Liver (tissue), 9 donors: ENCODE measurements around the gene HBG2. TPM values are rescaled to one million over a fixed set of nuclear protein-coding genes. Genes with fewer than 3 reads are reported as not detected.

Experiments
- DNase-seq: peaks from one replicate; pipeline ENCODE4 v3.0.0-alpha.2; 2017; ENCODE audit warnings: low spot score
- H3K27ac ChIP-seq, 2 donors: one replicate each; pipeline ENCODE4 v1.7.0; 2013; ENCODE audit warnings: inconsistent platforms in 2 of 2, low read length in 2 of 2, control low read depth in 1 of 2, low read depth in 1 of 2, mild to moderate bottlenecking in 1 of 2
- H3K27me3 ChIP-seq, 4 donors: one replicate each; pipeline versions ENCODE4 v1.6.1 to v1.7.0; 2013; ENCODE audit warnings: low read length in 3 of 4, inconsistent platforms in 1 of 4, mild to moderate bottlenecking in 1 of 4, moderate library complexity in 1 of 4; ENCODE audit not compliant: control insufficient read depth in 4 of 4, insufficient read depth in 4 of 4
- H3K36me3 ChIP-seq, 4 donors: one replicate each; pipeline versions ENCODE4 v1.6.1 to v1.7.0; 2013; ENCODE audit warnings: low read length in 3 of 4, mild to moderate bottlenecking in 3 of 4, low read depth in 1 of 4, moderate library complexity in 1 of 4; ENCODE audit not compliant: control insufficient read depth in 4 of 4, insufficient read depth in 3 of 4
- H3K4me1 ChIP-seq, 4 donors: one replicate each; pipeline versions ENCODE4 v1.6.1 to v1.7.0; 2013; ENCODE audit warnings: low read length in 3 of 4, mild to moderate bottlenecking in 3 of 4, moderate library complexity in 1 of 4; ENCODE audit not compliant: control insufficient read depth in 4 of 4, insufficient read depth in 4 of 4
- H3K4me3 ChIP-seq, 3 donors: one replicate each; pipeline versions ENCODE4 v1.6.1 to v1.7.0; 2013; ENCODE audit warnings: low read length in 3 of 3, control low read depth in 1 of 3, low read depth in 1 of 3, mild to moderate bottlenecking in 1 of 3
- H3K9ac ChIP-seq, 2 donors: one replicate each; pipeline ENCODE4 v1.7.0; 2013; ENCODE audit warnings: low read length in 2 of 2, mild to moderate bottlenecking in 2 of 2, moderate library complexity in 2 of 2, control low read depth in 1 of 2, low read depth in 1 of 2
- H3K9me3 ChIP-seq, 4 donors: one replicate each; pipeline versions ENCODE4 v1.6.1 to v1.7.0; 2013; ENCODE audit warnings: low read length in 3 of 4; ENCODE audit not compliant: control insufficient read depth in 4 of 4
- EGR1 ChIP-seq, 2 donors: IDR thresholded peaks; 2 replicates each; pipeline ENCODE4 v1.6.1; 2016 to 2018; ENCODE audit warnings: antibody characterized with exemption in 2 of 2, low read depth in 2 of 2
- FOXA1 ChIP-seq: IDR thresholded peaks from 2 replicates; pipeline ENCODE4 v1.6.1; 2016; ENCODE audit warnings: antibody characterized with exemption
- FOXA2 ChIP-seq: IDR thresholded peaks from 2 replicates; pipeline ENCODE4 v1.6.1; 2016; ENCODE audit warnings: antibody characterized with exemption
- HNF4G ChIP-seq: IDR thresholded peaks from 2 replicates; pipeline ENCODE4 v1.6.1; 2016; ENCODE audit warnings: antibody characterized with exemption
- JUND ChIP-seq, 2 donors: IDR thresholded peaks; 2 replicates each; pipeline ENCODE4 v1.6.1; 2016; ENCODE audit warnings: antibody characterized with exemption in 2 of 2
- RAD21 ChIP-seq, 2 donors: IDR thresholded peaks; 2 replicates each; pipeline ENCODE4 v1.6.1; 2016; ENCODE audit warnings: antibody characterized with exemption in 2 of 2, mild to moderate bottlenecking in 2 of 2
- REST ChIP-seq: IDR thresholded peaks from 2 replicates; pipeline ENCODE4 v1.6.1; 2016; ENCODE audit warnings: antibody characterized with exemption, mild to moderate bottlenecking
- RXRA ChIP-seq, 2 donors: IDR thresholded peaks; 2 replicates each; pipeline ENCODE4 v1.6.1; 2017 to 2018; ENCODE audit warnings: antibody characterized with exemption in 2 of 2, mild to moderate bottlenecking in 1 of 2
- SP1 ChIP-seq: IDR thresholded peaks from 2 replicates; pipeline ENCODE4 v1.6.1; 2018; ENCODE audit warnings: antibody characterized with exemption, mild to moderate bottlenecking
- YY1 ChIP-seq: IDR thresholded peaks from 2 replicates; pipeline ENCODE4 v1.6.1; 2016; ENCODE audit warnings: antibody characterized with exemption, mild to moderate bottlenecking
- WGBS: extraction: QIAGEN DNeasy Blood & Tissue Kit; methylation state at CpG from one replicate; pipeline ENCODE4 v1.1.7; 2013; 5-methylcytosine and 5-hydroxymethylcytosine counted together
- polyA plus RNA-seq, 2 donors: library from polyadenylated mRNA; stranded (reverse) in 1 of 2; unstranded in 1 of 2; fragments of 200-250 nt in 1 of 2; fragments of >200 nt in 1 of 2; fragmentation: Nextera tagmentation in 1 of 2; extraction: Ambion mirVana in 1 of 2; gene quantifications; one replicate each; pipeline versions ENCODE4 v1.2.1 to v1.2.3, GENCODE V29; 2013 to 2015
- total RNA-seq, 2 donors: library from RNA; depleted of rRNA; stranded (reverse); fragments of >200 nt; gene quantifications; one replicate each; pipeline ENCODE4 v1.2.3, GENCODE V29; 2014
- TF ChIP-seq, protein P1 (sequence below): IDR thresholded peaks from 2 replicates; pipeline ENCODE4 v1.6.1; 2016; ENCODE audit warnings: antibody characterized with exemption
- TF ChIP-seq, protein P2 (sequence below): IDR thresholded peaks from 2 replicates; pipeline ENCODE4 v1.6.1; 2016; ENCODE audit warnings: antibody characterized with exemption
- donor health status: healthy.
- donor health status: healthy.
- donor health status: healthy.
- donor health status: healthy.
- donor health status: healthy.

Gene HBG2
- total and polyA plus RNA-seq, 4 donors, result 0.71 to 55,632 TPM; not detected in 2

DNA sequence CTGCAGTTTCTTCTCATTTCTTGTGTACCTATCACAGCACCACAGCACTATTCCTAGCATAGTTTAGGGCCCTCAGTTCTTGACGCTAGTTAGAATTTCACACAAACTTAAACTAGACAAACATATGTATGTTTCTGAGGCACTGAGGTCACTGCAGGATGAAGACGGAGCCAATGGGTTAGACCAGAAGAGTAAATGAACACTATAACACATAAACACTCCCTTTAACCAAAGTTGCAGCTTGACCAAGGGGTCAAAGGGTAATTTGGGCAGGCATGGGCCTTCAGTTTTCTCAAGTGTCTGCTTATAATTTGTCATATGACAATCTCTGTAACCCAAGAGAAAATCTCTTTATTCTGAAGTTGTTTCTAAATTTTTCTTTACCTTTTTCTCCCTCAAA, 28.0 kb upstream of the HBG2 start:
- H3K9me3 ChIP-seq, result no peaks in the 10 kb centered on the region
- H3K27me3 ChIP-seq, result no peaks in the 10 kb centered on the region
- H3K27ac ChIP-seq, result no peak overlapping the region
- TF ChIP-seq FOXA2 (no peak), EGR1 (IDR thresholded peaks at IDR 0.05; ENCODE audit: low read depth in 2 of 2) (no peak), RAD21 (IDR thresholded peaks at IDR 0.05) (no peak), RXRA (IDR thresholded peaks at IDR 0.05) (no peak)
- DNase-seq, result no peak
- H3K4me3 ChIP-seq, result no peak overlapping the region
- H3K36me3 ChIP-seq, result no peaks in the 10 kb centered on the region
- H3K9ac ChIP-seq, result no peak overlapping the region
- 81% methylated on average over 2 of the region's 2 CpGs for WGBS
- no peaks in the 10 kb centered on the region for H3K4me1 ChIP-seq

GRCh38 chr11:5281596-5281995, 27.0 kb upstream of the HBG2 start:
- Histone ChIP-seq H3K27ac (no peak overlapping the region), H3K27me3 (no peaks in the 10 kb centered on the region), H3K9me3 (no peaks in the 10 kb centered on the region), H3K9ac (no peak overlapping the region), H3K4me3 (no peak overlapping the region), H3K4me1 (no peaks in the 10 kb centered on the region), H3K36me3 (no peaks in the 10 kb centered on the region)
- TF ChIP-seq REST (no peak), FOXA1 (no peak), JUND (IDR thresholded peaks at IDR 0.05) (no peak)
- DNase-seq, result no peak

DNA sequence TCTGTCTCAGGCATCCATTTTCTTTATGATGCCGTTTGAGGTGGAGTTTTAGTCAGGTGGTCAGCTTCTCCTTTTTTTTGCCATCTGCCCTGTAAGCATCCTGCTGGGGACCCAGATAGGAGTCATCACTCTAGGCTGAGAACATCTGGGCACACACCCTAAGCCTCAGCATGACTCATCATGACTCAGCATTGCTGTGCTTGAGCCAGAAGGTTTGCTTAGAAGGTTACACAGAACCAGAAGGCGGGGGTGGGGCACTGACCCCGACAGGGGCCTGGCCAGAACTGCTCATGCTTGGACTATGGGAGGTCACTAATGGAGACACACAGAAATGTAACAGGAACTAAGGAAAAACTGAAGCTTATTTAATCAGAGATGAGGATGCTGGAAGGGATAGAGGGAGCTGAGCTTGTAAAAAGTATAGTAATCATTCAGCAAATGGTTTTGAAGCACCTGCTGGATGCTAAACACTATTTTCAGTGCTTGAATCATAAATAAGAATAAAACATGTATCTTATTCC, 26.1 kb upstream of the HBG2 start:
- Histone ChIP-seq H3K9me3 (no peaks in the 10 kb centered on the region), H3K27me3 (no peaks in the 10 kb centered on the region), H3K36me3 (no peaks in the 10 kb centered on the region), H3K4me1 (no peaks in the 10 kb centered on the region), H3K9ac (no peak overlapping the region), H3K27ac (no peak overlapping the region), H3K4me3 (no peak overlapping the region)
- DNase-seq, result peak; percentile 92
- TF ChIP-seq, protein P1, sequence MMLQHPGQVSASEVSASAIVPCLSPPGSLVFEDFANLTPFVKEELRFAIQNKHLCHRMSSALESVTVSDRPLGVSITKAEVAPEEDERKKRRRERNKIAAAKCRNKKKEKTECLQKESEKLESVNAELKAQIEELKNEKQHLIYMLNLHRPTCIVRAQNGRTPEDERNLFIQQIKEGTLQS, result no peak
- TF ChIP-seq EGR1 (IDR thresholded peaks at IDR 0.05; ENCODE audit: low read depth in 2 of 2) (no peak), REST (no peak), RAD21 (IDR thresholded peaks at IDR 0.05) (no peak), RXRA (IDR thresholded peaks at IDR 0.05) (peak in 1 of 2 donors; percentile 6), HNF4G (no peak), SP1 (no peak), YY1 (no peak)
- TF ChIP-seq, protein P2, sequence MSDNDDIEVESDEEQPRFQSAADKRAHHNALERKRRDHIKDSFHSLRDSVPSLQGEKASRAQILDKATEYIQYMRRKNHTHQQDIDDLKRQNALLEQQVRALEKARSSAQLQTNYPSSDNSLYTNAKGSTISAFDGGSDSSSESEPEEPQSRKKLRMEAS, result no peak
- 50% methylated on average over 3 of the region's 3 CpGs for WGBS
